CD14-positive monocyte (primary cell): Measurements from ENCODE around the gene ERCC2. TPM values are rescaled to one million over a fixed set of nuclear protein-coding genes. Genes with fewer than 3 reads are reported as not detected.

Source experiments
- DNase-seq, 3 donors: peaks; one replicate each; pipeline ENCODE4 v3.0.0-alpha.2; 2011 to 2022
- H2AFZ ChIP-seq: 2 replicates; pipeline ENCODE4 v1.6.0; 2012; ENCODE audit warnings: mild to moderate bottlenecking, low read depth, low read length, inconsistent platforms; ENCODE audit not compliant: insufficient read depth, poor library complexity, severe bottlenecking
- H3K27ac ChIP-seq, 2 donors: 1 replicate in 1 of 2; 2 replicates in 1 of 2; pipeline ENCODE4 v1.5.1; 2012 to 2013; ENCODE audit warnings: low read length in 2 of 2, control low read depth in 1 of 2, inconsistent platforms in 1 of 2, low read depth in 1 of 2, mild to moderate bottlenecking in 1 of 2
- H3K27me3 ChIP-seq, 2 donors: one replicate each; pipeline versions ENCODE4 v1.6.0 to v1.6.1; 2011 to 2013; ENCODE audit warnings: low read length in 2 of 2; ENCODE audit not compliant: control insufficient read depth in 2 of 2, insufficient read depth in 2 of 2
- H3K36me3 ChIP-seq, 2 donors: replicated peaks in 1 of 2; 1 replicate in 1 of 2; 2 replicates in 1 of 2; pipeline versions ENCODE4 v1.5.1 to v1.6.1; 2012 to 2013; ENCODE audit warnings: low read length in 2 of 2, control low read depth in 1 of 2, inconsistent platforms in 1 of 2, mild to moderate bottlenecking in 1 of 2; ENCODE audit not compliant: insufficient read depth in 2 of 2, control insufficient read depth in 1 of 2
- H3K4me1 ChIP-seq, 2 donors: 1 replicate in 1 of 2; 2 replicates in 1 of 2; pipeline versions ENCODE4 v1.5.1 to v1.6.1; 2012 to 2013; ENCODE audit warnings: low read length in 2 of 2, control low read depth in 1 of 2, inconsistent platforms in 1 of 2, mild to moderate bottlenecking in 1 of 2, moderate library complexity in 1 of 2; ENCODE audit not compliant: insufficient read depth in 2 of 2, control insufficient read depth in 1 of 2
- H3K4me2 ChIP-seq: replicated peaks from 2 replicates; pipeline ENCODE3; 2012; ENCODE audit warnings: low read length, moderate library complexity, mild to moderate bottlenecking; ENCODE audit not compliant: poor library complexity, severe bottlenecking; ENCODE audit errors: extremely low read depth
- H3K4me3 ChIP-seq, 3 experiments: fragments of 200-600 bp in 1 of 3; sonication (generic) in 1 of 3; replicated peaks in 1 of 3; 1 replicate in 2 of 3; 2 replicates in 1 of 3; pipeline ENCODE4 v1.5.1; 2011 to 2013; ENCODE audit warnings: low read length in 3 of 3, mild to moderate bottlenecking in 3 of 3, control low read depth in 2 of 3, low read depth in 2 of 3, inconsistent platforms in 1 of 3, moderate library complexity in 1 of 3
- H3K79me2 ChIP-seq: 2 replicates; pipeline ENCODE4 v1.6.0; 2012; ENCODE audit warnings: mild to moderate bottlenecking, control low read depth, inconsistent platforms, low read length, moderate library complexity; ENCODE audit not compliant: insufficient read depth
- H3K9ac ChIP-seq: 2 replicates; pipeline ENCODE4 v1.6.0; 2017; ENCODE audit warnings: low read length, mild to moderate bottlenecking; ENCODE audit not compliant: insufficient read depth, poor library complexity, severe bottlenecking
- H3K9me3 ChIP-seq, 2 donors: replicated peaks in 1 of 2; 1 replicate in 1 of 2; 2 replicates in 1 of 2; pipeline versions ENCODE4 v1.5.1 to v1.6.1; 2012 to 2013; ENCODE audit warnings: low read length in 2 of 2, control low read depth in 1 of 2; ENCODE audit not compliant: control insufficient read depth in 1 of 2, insufficient read depth in 1 of 2
- H4K20me1 ChIP-seq: 2 replicates; pipeline ENCODE4 v1.6.0; 2012; ENCODE audit warnings: mild to moderate bottlenecking, low read length, control low read depth, moderate library complexity; ENCODE audit not compliant: insufficient read depth
- H3K27ac Mint-ChIP-seq, 7 donors: one replicate each; pipeline ENCODE4 v1.8.0; 2020; ENCODE audit warnings: mild to moderate bottlenecking in 7 of 7, mixed read lengths in 7 of 7, moderate library complexity in 6 of 7, inconsistent platforms in 2 of 7
- H3K27me3 Mint-ChIP-seq, 3 donors: one replicate each; pipeline ENCODE4 v1.8.0; 2021 to 2022; ENCODE audit warnings: low read depth in 3 of 3, mild to moderate bottlenecking in 3 of 3, mixed read lengths in 3 of 3, moderate library complexity in 3 of 3, inconsistent platforms in 1 of 3
- H3K36me3 Mint-ChIP-seq, 2 donors: one replicate each; pipeline ENCODE4 v1.8.0; 2020; ENCODE audit warnings: mixed read lengths in 2 of 2, inconsistent platforms in 1 of 2, mild to moderate bottlenecking in 1 of 2
- H3K4me1 Mint-ChIP-seq: one replicate; pipeline ENCODE4 v1.8.0; 2020; ENCODE audit warnings: mild to moderate bottlenecking, mixed read lengths
- H3K4me3 Mint-ChIP-seq, 2 donors: one replicate each; pipeline ENCODE4 v1.8.0; 2020; ENCODE audit warnings: mild to moderate bottlenecking in 2 of 2, mixed read lengths in 2 of 2, moderate library complexity in 1 of 2
- H3K9me3 Mint-ChIP-seq, 7 donors: one replicate each; pipeline ENCODE4 v1.8.0; 2020 to 2022; ENCODE audit warnings: mixed read lengths in 7 of 7, mild to moderate bottlenecking in 6 of 7, moderate library complexity in 6 of 7, inconsistent platforms in 2 of 7
- WGBS: methylation state at CpG from one replicate; pipeline ENCODE4 v1.1.5; 2013; ENCODE audit warnings: missing lambda C conversion rate; ENCODE audit not compliant: insufficient coverage; 5-methylcytosine and 5-hydroxymethylcytosine counted together
- intact Hi-C, 2 donors: fragments of 100-400 bp; cut with micrococcal nuclease; formaldehyde crosslinking; loops; one replicate each; pipeline versions ENCODE4 v1.15.0 to v1.15.1; 2023
- polyA plus RNA-seq, 3 donors: library from polyadenylated mRNA; depleted of rRNA in 1 of 3; unstranded in 2 of 3; stranded (reverse) in 1 of 3; fragments of 300-500 nt in 2 of 3; fragments of >200 nt in 1 of 3; fragmentation: Illumina TruSeq in 2 of 3; gene quantifications; 1 replicate in 2 of 3; 2 replicates in 1 of 3; pipeline ENCODE4 v1.2.3, GENCODE V29; 2012 to 2021
- TF ChIP-seq, protein P1 (sequence below): fragments of 200-600 bp; IDR thresholded peaks from one replicate; pipeline ENCODE4 v1.8.0; 2022; ENCODE audit warnings: antibody characterized with exemption, mild to moderate bottlenecking

The ERCC2 gene
- polyA plus RNA-seq, 3 donors, result 4.0 to 20.0 (median 4.4) TPM

DNA sequence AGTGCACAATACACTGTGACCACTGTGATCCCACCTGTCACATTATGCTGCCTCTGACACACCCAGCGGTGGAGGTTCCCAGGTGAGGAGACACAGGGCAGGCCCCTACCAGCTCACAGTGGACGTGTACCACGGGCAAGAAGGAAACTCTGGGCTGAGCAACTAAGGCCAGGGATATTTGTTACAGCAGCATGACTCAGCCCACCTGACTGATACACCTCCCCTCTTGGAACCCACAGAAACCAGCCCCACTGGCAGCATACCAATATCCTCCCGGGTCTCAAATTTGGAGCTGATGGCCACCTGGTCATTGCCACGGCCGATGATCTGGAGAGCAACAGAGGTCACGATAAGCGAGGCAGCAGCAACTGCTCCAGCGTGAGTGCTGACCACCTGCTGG is 15.0 kb downstream of the ERCC2 start:
- H3K36me3 Mint-ChIP-seq, result peaks cover 60 to 84% of the 10 kb centered on the region in 2 donors
- Histone ChIP-seq H2AFZ (no peak overlapping the region), H3K9ac (no peak overlapping the region), H4K20me1 (no peaks in the 10 kb centered on the region), H3K27me3 (no peaks in the 10 kb centered on the region), H3K9me3 (no peaks in the 10 kb centered on the region), H3K36me3 (peaks cover 33 to 81% of the 10 kb centered on the region in 2 donors), H3K79me2 (no peaks in the 10 kb centered on the region), H3K4me2 (no peak overlapping the region), H3K4me3 (no peak overlapping the region), H3K27ac (no peak overlapping the region), H3K4me1 (no peaks in the 10 kb centered on the region)
- H3K27me3 Mint-ChIP-seq, result no peaks in the 10 kb centered on the region
- H3K9me3 Mint-ChIP-seq, result peaks cover 0 to 3% (median 0%) of the 10 kb centered on the region in 7 donors
- intact Hi-C loops, result no loop called here
- 95% methylated on average over 9 of the region's 9 CpGs for WGBS
- no peak overlapping the region for H3K4me3 Mint-ChIP-seq
- no peaks in the 10 kb centered on the region for H3K4me1 Mint-ChIP-seq
- TF ChIP-seq, protein P1, sequence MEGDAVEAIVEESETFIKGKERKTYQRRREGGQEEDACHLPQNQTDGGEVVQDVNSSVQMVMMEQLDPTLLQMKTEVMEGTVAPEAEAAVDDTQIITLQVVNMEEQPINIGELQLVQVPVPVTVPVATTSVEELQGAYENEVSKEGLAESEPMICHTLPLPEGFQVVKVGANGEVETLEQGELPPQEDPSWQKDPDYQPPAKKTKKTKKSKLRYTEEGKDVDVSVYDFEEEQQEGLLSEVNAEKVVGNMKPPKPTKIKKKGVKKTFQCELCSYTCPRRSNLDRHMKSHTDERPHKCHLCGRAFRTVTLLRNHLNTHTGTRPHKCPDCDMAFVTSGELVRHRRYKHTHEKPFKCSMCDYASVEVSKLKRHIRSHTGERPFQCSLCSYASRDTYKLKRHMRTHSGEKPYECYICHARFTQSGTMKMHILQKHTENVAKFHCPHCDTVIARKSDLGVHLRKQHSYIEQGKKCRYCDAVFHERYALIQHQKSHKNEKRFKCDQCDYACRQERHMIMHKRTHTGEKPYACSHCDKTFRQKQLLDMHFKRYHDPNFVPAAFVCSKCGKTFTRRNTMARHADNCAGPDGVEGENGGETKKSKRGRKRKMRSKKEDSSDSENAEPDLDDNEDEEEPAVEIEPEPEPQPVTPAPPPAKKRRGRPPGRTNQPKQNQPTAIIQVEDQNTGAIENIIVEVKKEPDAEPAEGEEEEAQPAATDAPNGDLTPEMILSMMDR, result no peak
- no peak for DNase-seq
- H3K27ac Mint-ChIP-seq, result no peak overlapping the region

DNA sequence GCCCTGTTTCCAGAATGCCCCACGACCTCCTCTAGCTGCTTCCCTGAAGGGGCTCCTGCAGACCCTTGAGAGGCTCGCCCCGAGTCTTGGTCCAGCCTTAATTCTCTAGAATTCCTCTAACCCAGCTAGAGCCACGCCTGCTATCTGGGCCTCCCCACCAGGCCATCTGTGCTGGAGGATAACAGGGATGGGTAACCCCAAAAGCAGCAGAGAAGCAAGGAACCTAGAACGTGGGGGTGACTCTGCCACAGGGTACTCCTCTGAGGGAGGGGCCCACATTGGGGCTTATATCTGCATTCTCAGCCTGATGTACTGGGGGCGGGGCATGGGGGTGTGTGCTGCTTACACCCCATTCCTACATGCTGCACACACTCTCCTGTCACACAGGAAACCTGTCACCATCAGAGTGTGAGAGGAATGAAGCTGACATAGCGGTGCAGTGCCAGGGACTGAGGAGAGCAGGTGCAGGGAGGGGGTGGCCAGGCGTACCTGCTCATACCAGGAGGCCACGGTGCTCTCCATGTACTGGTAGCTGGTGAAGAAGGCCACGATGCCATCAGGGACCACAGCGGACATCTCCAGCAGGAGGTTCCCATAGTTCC is 16.0 kb downstream of the ERCC2 start:
- Histone ChIP-seq H3K27ac (no peak overlapping the region), H4K20me1 (no peaks in the 10 kb centered on the region), H3K9ac (no peak overlapping the region), H3K36me3 (peaks cover 33 to 77% of the 10 kb centered on the region in 2 donors), H3K4me1 (no peaks in the 10 kb centered on the region), H3K4me2 (no peak overlapping the region), H3K27me3 (no peaks in the 10 kb centered on the region), H3K79me2 (no peaks in the 10 kb centered on the region), H2AFZ (no peak overlapping the region), H3K9me3 (no peaks in the 10 kb centered on the region), H3K4me3 (no peak overlapping the region)
- intact Hi-C loops, result no loop called here
- H3K4me3 Mint-ChIP-seq, result no peak overlapping the region
- no peaks in the 10 kb centered on the region for H3K4me1 Mint-ChIP-seq
- H3K27me3 Mint-ChIP-seq, result no peaks in the 10 kb centered on the region
- TF ChIP-seq, protein P1, result no peak
- 97% methylated on average over 8 of the region's 11 CpGs for WGBS
- peaks cover 0 to 3% (median 0%) of the 10 kb centered on the region in 7 donors for H3K9me3 Mint-ChIP-seq
- H3K36me3 Mint-ChIP-seq, result peaks cover 61 to 78% of the 10 kb centered on the region in 2 donors
- no peak for DNase-seq
- H3K27ac Mint-ChIP-seq, result peak overlapping the region in 1 of 7 donors; percentile 7
